B cell (primary cell): ENCODE data around the gene BICDL1. TPM values are rescaled to one million over a fixed set of nuclear protein-coding genes. Genes with fewer than 3 reads are reported as not detected.

ENCODE experiments used
- ATAC-seq: fragments of 200-7000 bp; cut with Tn5 transposase; one replicate; pipeline ENCODE4 v1.10.0; 2021; ENCODE audit warnings: low read depth, mild to moderate bottlenecking, moderate number of reproducible peaks, moderate library complexity
- CTCF ChIA-PET: fragments of 350-600 bp; sonication (Branson Sonifier 250); formaldehyde crosslinking; loops from one replicate; lab custom pipeline; 2021; ENCODE audit warnings: antibody characterized with exemption, inconsistent platforms; lab: Charles Lee
- POLR2A ChIA-PET: fragments of 350-600 bp; sonication (Branson Sonifier 250); formaldehyde crosslinking; loops from one replicate; lab custom pipeline; 2021; ENCODE audit warnings: antibody characterized with exemption; lab: Charles Lee
- DNase-seq: peaks from one replicate; pipeline ENCODE4 v3.0.0; 2013
- H2AFZ ChIP-seq: 2 replicates; pipeline ENCODE4 v1.6.1; 2012; ENCODE audit warnings: mild to moderate bottlenecking, low read depth, low read length; ENCODE audit not compliant: insufficient read depth, poor library complexity, severe bottlenecking
- H3K27ac ChIP-seq, 2 donors: 1 replicate in 1 of 2; 2 replicates in 1 of 2; pipeline ENCODE4 v1.5.1; 2012 to 2013; ENCODE audit warnings: low read length in 2 of 2, mild to moderate bottlenecking in 2 of 2, moderate library complexity in 1 of 2
- H3K27me3 ChIP-seq, 4 experiments: fragments of 200-600 bp in 1 of 4; sonication (generic) in 1 of 4; replicated peaks in 1 of 4; 1 replicate in 2 of 4; 2 replicates in 2 of 4; pipeline versions ENCODE4 v1.6.1 to v1.7.0; 2013 to 2016; ENCODE audit warnings: low read length in 3 of 4, mild to moderate bottlenecking in 2 of 4, mixed read lengths in 1 of 4, moderate library complexity in 1 of 4; ENCODE audit not compliant: insufficient read depth in 4 of 4, control insufficient read depth in 3 of 4; ENCODE audit errors: control extremely low read depth in 1 of 4
- H3K36me3 ChIP-seq, 2 experiments: replicated peaks in 1 of 2; 1 replicate in 1 of 2; 2 replicates in 1 of 2; pipeline versions ENCODE4 v1.6.1 to v1.7.1; 2013; ENCODE audit warnings: low read length in 1 of 2; ENCODE audit not compliant: insufficient read depth in 2 of 2, control insufficient read depth in 1 of 2; ENCODE audit errors: control extremely low read depth in 1 of 2, extremely low read depth in 1 of 2
- H3K4me1 ChIP-seq, 2 donors: fragments of 200-600 bp in 1 of 2; sonication (generic) in 1 of 2; 1 replicate in 1 of 2; 2 replicates in 1 of 2; pipeline versions ENCODE4 v1.5.1 to v1.6.1; 2013 to 2017; ENCODE audit warnings: low read length in 2 of 2; ENCODE audit not compliant: control insufficient read depth in 2 of 2, insufficient read depth in 2 of 2
- H3K4me2 ChIP-seq: replicated peaks from 2 replicates; pipeline ENCODE3; 2012; ENCODE audit warnings: mild to moderate bottlenecking, low read depth, low read length; ENCODE audit not compliant: poor library complexity, severe bottlenecking
- H3K4me3 ChIP-seq, 5 experiments: fragments of 200-600 bp in 1 of 5; sonication (generic) in 1 of 5; 1 replicate in 3 of 5; 2 replicates in 2 of 5; pipeline versions ENCODE4 v1.5.1 to v1.7.0; 2011 to 2016; ENCODE audit warnings: low read length in 4 of 5, mild to moderate bottlenecking in 4 of 5, low read depth in 2 of 5, control low read depth in 1 of 5, moderate library complexity in 1 of 5; ENCODE audit not compliant: insufficient read depth in 1 of 5; ENCODE audit errors: control extremely low read depth in 1 of 5, extremely low read depth in 1 of 5
- H3K79me2 ChIP-seq: fragments of 200-600 bp; sonication (generic); one replicate; pipeline ENCODE4 v1.6.0; 2016; ENCODE audit warnings: low read length; ENCODE audit not compliant: control insufficient read depth, insufficient read depth
- H3K9ac ChIP-seq: fragments of 200-600 bp; sonication (generic); 2 replicates; pipeline ENCODE4 v1.6.1; 2017; ENCODE audit warnings: mild to moderate bottlenecking, low read length, moderate library complexity
- H3K9me3 ChIP-seq, 3 donors: one replicate each; pipeline versions ENCODE4 v1.6.1 to v1.7.1; 2013; ENCODE audit warnings: low read length in 2 of 3; ENCODE audit not compliant: control insufficient read depth in 2 of 3, insufficient read depth in 1 of 3; ENCODE audit errors: control extremely low read depth in 1 of 3
- H4K20me1 ChIP-seq: 2 replicates; pipeline ENCODE4 v1.6.0; 2012; ENCODE audit warnings: mild to moderate bottlenecking, low read length; ENCODE audit not compliant: insufficient read depth, control insufficient read depth, poor library complexity, severe bottlenecking
- H3K27ac Mint-ChIP-seq: one replicate; pipeline ENCODE4 v1.8.0; 2021; ENCODE audit warnings: mixed read lengths
- H3K27me3 Mint-ChIP-seq: one replicate; pipeline ENCODE4 v1.8.0; 2021; ENCODE audit warnings: mixed read lengths
- H3K4me1 Mint-ChIP-seq: one replicate; pipeline ENCODE4 v1.8.0; 2021; ENCODE audit warnings: mixed read lengths
- H3K4me3 Mint-ChIP-seq: one replicate; pipeline ENCODE4 v1.8.0; 2021; ENCODE audit warnings: mixed read lengths
- H3K9me3 Mint-ChIP-seq: one replicate; pipeline ENCODE4 v1.8.0; 2022; ENCODE audit warnings: mixed read lengths; ENCODE audit not compliant: insufficient read depth
- EZH2 ChIP-seq: IDR thresholded peaks from 2 replicates; pipeline ENCODE4 v1.6.1; 2012; ENCODE audit warnings: borderline replicate concordance, low read depth, mild to moderate bottlenecking, moderate library complexity, low read length; ENCODE audit not compliant: insufficient read depth, poor library complexity, severe bottlenecking
- WGBS: methylation state at CpG from one replicate; pipeline ENCODE4 v1.1.5; 2013; ENCODE audit warnings: missing lambda C conversion rate; ENCODE audit not compliant: insufficient coverage; 5-methylcytosine and 5-hydroxymethylcytosine counted together
- intact Hi-C: fragments of 100-400 bp; cut with micrococcal nuclease; formaldehyde crosslinking; loops from one replicate; pipeline ENCODE4 v1.10.0; 2022
- polyA plus RNA-seq: library from polyadenylated mRNA; depleted of rRNA; stranded (reverse); fragments of >200 nt; gene quantifications from 2 replicates; pipeline ENCODE4 v1.2.3, GENCODE V29; 2012
- total RNA-seq, 2 donors: library from RNA; stranded (reverse); fragments of 120-200 nt in 1 of 2; gene quantifications; 1 replicate in 1 of 2; 2 replicates in 1 of 2; pipeline versions ENCODE4 v1.2.3 to v1.2.4, GENCODE V29; 2013 to 2022
- TF ChIP-seq, protein P1 (sequence below): fragments of 200-600 bp; IDR thresholded peaks from one replicate; pipeline ENCODE4 v1.8.0; 2022; ENCODE audit warnings: antibody characterized with exemption, mild to moderate bottlenecking

The BICDL1 gene
- total and polyA plus RNA-seq, 2 donors (not counting 1 experiment from before 2014, with no cell fraction given), result 15.6 to 41.5 TPM

DNA sequence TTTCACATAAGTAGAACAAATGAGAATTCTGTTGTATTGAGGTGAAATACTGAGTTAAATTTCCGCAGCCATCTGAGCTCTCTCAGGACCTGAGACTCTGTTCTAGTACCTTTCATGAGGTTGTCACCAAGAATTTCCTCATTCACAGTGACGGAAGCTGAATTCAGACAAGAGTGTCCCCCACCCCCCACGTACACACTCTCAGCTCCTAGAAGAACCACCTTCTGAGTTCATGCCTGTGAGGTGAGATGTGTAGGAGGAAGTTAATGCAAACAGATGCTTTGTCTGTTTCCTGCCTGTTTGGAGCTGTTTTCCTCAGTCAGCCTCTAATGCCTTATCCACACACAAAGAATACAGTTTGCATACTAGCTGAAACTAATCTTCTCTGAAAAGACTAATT lies 18.2 kb downstream of the BICDL1 start:
- H3K4me3 ChIP-seq, result no peak overlapping the region
- no peak overlapping the region for H3K9ac ChIP-seq
- no peaks in the 10 kb centered on the region for H3K9me3 ChIP-seq
- H3K27me3 ChIP-seq, result no peaks in the 10 kb centered on the region
- H3K27me3 Mint-ChIP-seq, result no peaks in the 10 kb centered on the region
- peak overlapping the region; percentile 70 for H3K27ac Mint-ChIP-seq
- ChIA-PET CTCF (interaction anchor here (1.2 kb wide), 1 partner anchor 19 kb away, joined by 4 read pairs; the partner anchor contains the start of gene BICDL1), POLR2A (interaction anchor here (1.0 to 1.2 kb wide), 2 partner anchors 17 to 194 kb away, joined by 3 to 4 read pairs; partner anchors contain the start of gene RPLP0)
- no CpG with 5 or more reads among the region's 3 CpGs for WGBS
- H3K79me2 ChIP-seq, result no peaks in the 10 kb centered on the region
- no peaks in the 10 kb centered on the region for H4K20me1 ChIP-seq
- H2AFZ ChIP-seq, result peak overlapping the region; percentile 14
- TF ChIP-seq EZH2, result no peak
- TF ChIP-seq, protein P1, sequence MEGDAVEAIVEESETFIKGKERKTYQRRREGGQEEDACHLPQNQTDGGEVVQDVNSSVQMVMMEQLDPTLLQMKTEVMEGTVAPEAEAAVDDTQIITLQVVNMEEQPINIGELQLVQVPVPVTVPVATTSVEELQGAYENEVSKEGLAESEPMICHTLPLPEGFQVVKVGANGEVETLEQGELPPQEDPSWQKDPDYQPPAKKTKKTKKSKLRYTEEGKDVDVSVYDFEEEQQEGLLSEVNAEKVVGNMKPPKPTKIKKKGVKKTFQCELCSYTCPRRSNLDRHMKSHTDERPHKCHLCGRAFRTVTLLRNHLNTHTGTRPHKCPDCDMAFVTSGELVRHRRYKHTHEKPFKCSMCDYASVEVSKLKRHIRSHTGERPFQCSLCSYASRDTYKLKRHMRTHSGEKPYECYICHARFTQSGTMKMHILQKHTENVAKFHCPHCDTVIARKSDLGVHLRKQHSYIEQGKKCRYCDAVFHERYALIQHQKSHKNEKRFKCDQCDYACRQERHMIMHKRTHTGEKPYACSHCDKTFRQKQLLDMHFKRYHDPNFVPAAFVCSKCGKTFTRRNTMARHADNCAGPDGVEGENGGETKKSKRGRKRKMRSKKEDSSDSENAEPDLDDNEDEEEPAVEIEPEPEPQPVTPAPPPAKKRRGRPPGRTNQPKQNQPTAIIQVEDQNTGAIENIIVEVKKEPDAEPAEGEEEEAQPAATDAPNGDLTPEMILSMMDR, result no peak
- peak overlapping the region in 1 of 2 donors; percentile 62 for H3K27ac ChIP-seq
- no peaks in the 10 kb centered on the region for H3K36me3 ChIP-seq
- intact Hi-C loops, result no loop called here
- H3K4me1 Mint-ChIP-seq, result peaks cover 34% of the 10 kb centered on the region
- no peaks in the 10 kb centered on the region for H3K9me3 Mint-ChIP-seq
- H3K4me3 Mint-ChIP-seq, result no peak overlapping the region
- peak overlapping the region; percentile 5 for H3K4me2 ChIP-seq
- DNase-seq (peak; percentile 64), ATAC-seq (peak; percentile 60)
- peaks cover 15 to 20% of the 10 kb centered on the region in 2 donors for H3K4me1 ChIP-seq

DNA sequence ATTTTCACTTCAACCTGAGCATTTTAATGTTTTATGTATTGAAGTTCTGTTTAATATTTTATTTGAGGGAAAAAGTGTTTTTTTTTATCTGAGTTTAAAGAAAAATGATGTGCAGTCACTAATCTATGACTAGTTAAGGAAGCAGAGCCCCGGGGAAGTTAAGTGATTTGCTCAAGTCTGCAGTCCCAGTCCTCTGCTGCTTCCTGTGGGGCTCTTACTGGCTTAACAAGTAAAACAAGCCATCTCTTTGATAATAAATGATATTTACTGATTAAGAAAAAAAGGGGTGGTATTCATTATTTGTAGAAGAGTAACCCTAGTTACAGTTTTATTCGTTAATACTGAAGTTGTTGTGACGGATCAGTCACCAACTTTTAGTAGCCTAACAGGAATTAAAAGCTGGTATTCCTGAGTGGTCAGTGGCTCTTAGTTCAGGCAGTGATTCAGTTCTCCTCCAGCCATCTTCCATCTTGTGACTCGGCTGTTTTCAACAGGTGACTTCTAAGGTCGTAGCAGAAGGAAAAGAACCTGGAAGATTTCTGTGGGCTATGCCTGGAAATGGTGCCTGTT lies 21.7 kb downstream of the BICDL1 start:
- Histone ChIP-seq H4K20me1 (no peaks in the 10 kb centered on the region), H3K36me3 (no peaks in the 10 kb centered on the region), H3K27me3 (no peaks in the 10 kb centered on the region), H3K27ac (no peak overlapping the region), H2AFZ (no peak overlapping the region), H3K9ac (no peak overlapping the region), H3K9me3 (no peaks in the 10 kb centered on the region), H3K79me2 (no peaks in the 10 kb centered on the region), H3K4me2 (no peak overlapping the region), H3K4me1 (peaks cover 15 to 29% of the 10 kb centered on the region in 2 donors), H3K4me3 (no peak overlapping the region)
- Mint-ChIP-seq H3K27ac (no peak overlapping the region), H3K4me3 (no peak overlapping the region), H3K27me3 (no peaks in the 10 kb centered on the region), H3K9me3 (no peaks in the 10 kb centered on the region), H3K4me1 (peaks cover 60% of the 10 kb centered on the region)
- no peak for TF ChIP-seq EZH2
- TF ChIP-seq, protein P1, result no peak
- no peak for ATAC-seq
- ChIA-PET POLR2A (interaction anchor here (1.6 kb wide), 1 partner anchor 21 kb away, joined by 3 read pairs; no protein-coding TSS in a partner anchor), CTCF (interaction anchor here (1.4 kb wide), 1 partner anchor 22 kb away, joined by 4 read pairs; the partner anchor contains the start of gene BICDL1)
- no peak for DNase-seq
- 96% methylated on average over 4 of the region's 5 CpGs for WGBS
- intact Hi-C loops, result no loop called here
